CMK (cell line): ENCODE results near the gene PTPN13.
A peak's percentile ranks its signal among the peaks of the same experiment; 100 is the strongest.

Experiments
- DNase-seq: peaks from one replicate; pipeline ENCODE4 v3.0.0-alpha.2; 2010; ENCODE audit warnings: low read depth

PTPN13 gene

GRCh38 chr4:86592553-86593249 lies 1.4 kb upstream of the PTPN13 start:
- DNase-seq: no peak

- DNase-seq: peak; percentile 41
Measured at GRCh38 chr4:86594559-86595425, 677 bp downstream of the PTPN13 start.

- DNase-seq: no peak
Measured at GRCh38 chr4:86595426-86595805, 1.3 kb downstream of the PTPN13 start.

- DNase-seq: no peak
Measured at GRCh38 chr4:86596807-86597206, 2.7 kb downstream of the PTPN13 start.

- no peak for DNase-seq
Measured at GRCh38 chr4:86600007-86600653, 6.0 kb downstream of the PTPN13 start.

GRCh38 chr4:86603311-86603885 lies 9.3 kb downstream of the PTPN13 start:
- no peak for DNase-seq

GRCh38 chr4:86606809-86607208 lies 12.7 kb downstream of the PTPN13 start:
- no peak for DNase-seq

- no peak for DNase-seq
Measured at GRCh38 chr4:86608757-86609375, 14.8 kb downstream of the PTPN13 start.

- no peak for DNase-seq
Measured at GRCh38 chr4:86611757-86612156, 17.6 kb downstream of the PTPN13 start.

GRCh38 chr4:86613734-86614133 lies 19.6 kb downstream of the PTPN13 start:
- DNase-seq: no peak

- DNase-seq: no peak
Measured at GRCh38 chr4:86614865-86615264, 20.8 kb downstream of the PTPN13 start.

GRCh38 chr4:86615501-86615900 lies 21.4 kb downstream of the PTPN13 start:
- no peak for DNase-seq

GRCh38 chr4:86619656-86620055 lies 25.5 kb downstream of the PTPN13 start:
- no peak for DNase-seq

GRCh38 chr4:86621435-86621834 lies 27.3 kb downstream of the PTPN13 start:
- no peak for DNase-seq

- DNase-seq: no peak
Measured at GRCh38 chr4:86626066-86626465, 32.0 kb downstream of the PTPN13 start.

GRCh38 chr4:86627462-86628135 lies 33.5 kb downstream of the PTPN13 start:
- no peak for DNase-seq

- no peak for DNase-seq
Measured at GRCh38 chr4:86630629-86631028, 36.5 kb downstream of the PTPN13 start.

GRCh38 chr4:86631166-86631565 lies 37.1 kb downstream of the PTPN13 start:
- no peak for DNase-seq

- no peak for DNase-seq
Measured at GRCh38 chr4:86633854-86634253, 39.7 kb downstream of the PTPN13 start.

- DNase-seq: no peak
Measured at GRCh38 chr4:86640469-86640868, 46.4 kb downstream of the PTPN13 start.

GRCh38 chr4:86641516-86642090 lies 47.5 kb downstream of the PTPN13 start:
- DNase-seq: no peak
